ENCODE data around the gene GRM8.

The GRM8 gene

GRCh38 chr7:126529254-126529653 lies 723.5 kb downstream of the GRM8 start:
- DNase-seq (ENCODE audit: low read depth, low spot score) = no peak

DNA sequence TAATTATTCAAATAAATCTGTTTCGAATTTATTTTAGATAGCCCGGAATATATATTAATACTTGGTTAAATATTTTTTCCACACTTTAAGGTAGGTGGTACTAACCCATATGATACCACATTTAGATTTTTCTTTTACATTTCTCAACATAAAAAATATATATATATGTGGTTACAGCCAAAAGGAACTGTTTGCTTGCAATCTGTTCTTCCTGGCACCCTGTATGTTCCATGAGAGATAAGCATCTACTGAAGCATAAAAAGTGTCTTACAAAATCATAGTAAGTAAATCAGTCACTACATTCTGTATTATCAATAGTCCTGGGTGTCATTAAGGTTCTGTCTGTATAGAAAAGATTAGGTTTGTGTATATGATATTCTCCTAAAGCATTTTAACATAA lies 726.8 kb downstream of the GRM8 start:
- DNase-seq (ENCODE audit: low read depth, low spot score) = no peak

GRCh38 chr7:126524967-126525366 lies 727.8 kb downstream of the GRM8 start:
- no peak for DNase-seq (ENCODE audit: low read depth, low spot score)

GRCh38 chr7:126511046-126511445 lies 741.7 kb downstream of the GRM8 start:
- no peak for DNase-seq (ENCODE audit: low read depth, low spot score)

DNA sequence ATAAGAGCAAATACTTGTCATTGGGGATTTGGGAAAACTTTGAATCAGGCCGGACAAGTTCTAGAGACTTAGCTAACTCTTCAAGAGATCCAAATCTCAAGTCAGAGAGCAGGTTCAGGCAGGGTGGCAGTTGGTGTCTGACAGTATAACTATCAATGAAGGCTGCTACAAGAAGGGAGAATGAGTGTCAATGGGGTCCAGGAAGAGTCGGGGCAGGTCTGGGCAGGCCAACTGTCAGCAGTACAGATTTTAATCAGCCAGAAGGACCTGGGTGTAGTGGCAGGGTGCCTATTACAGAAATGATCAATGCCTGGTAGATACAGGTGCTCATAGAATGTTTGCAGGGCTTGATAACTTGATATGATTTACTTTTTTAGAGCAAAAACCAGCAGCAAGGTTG lies 751.1 kb downstream of the GRM8 start:
- no peak for DNase-seq (ENCODE audit: low read depth, low spot score)

DNA sequence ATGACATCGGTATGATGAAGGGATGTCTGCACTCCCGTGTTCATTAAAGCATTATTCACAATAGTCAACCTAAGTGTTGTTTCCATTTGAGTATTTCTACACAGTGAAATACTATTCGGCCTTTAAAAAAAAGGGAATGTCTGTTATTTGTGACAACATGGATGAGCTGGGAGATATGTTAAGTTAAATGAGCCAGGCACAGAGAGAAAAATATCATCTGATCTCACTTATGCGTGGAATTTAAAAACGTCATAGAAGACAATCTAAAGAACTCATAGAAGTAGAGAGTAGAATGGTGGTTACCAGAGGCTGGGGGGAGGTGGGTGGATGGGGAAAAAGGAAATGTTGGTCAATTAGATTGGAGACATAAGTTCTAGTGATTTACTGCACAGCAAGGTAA lies 753.3 kb downstream of the GRM8 start:
- DNase-seq (ENCODE audit: low read depth, low spot score) = no peak

DNA sequence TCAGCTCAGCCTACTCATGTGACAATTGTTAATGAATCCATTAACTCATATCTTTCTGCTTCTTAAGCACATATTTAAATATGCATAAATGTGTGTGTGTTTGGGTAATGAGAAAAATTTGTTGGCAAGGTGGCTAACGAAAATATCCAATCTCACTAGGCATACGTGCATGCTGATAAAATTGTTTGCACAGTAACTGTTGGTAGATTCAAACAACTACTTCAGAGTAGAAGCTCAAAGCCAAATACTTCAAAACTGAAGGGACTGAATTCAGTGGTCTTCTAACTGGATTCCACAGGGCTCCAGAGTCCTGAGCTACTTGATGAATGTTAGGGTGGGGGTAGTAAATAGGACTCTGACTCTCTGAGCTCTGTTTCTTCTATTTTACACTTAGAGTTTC lies 757.0 kb downstream of the GRM8 start:
- no peak for DNase-seq (ENCODE audit: low read depth, low spot score)

- DNase-seq (ENCODE audit: low read depth, low spot score) = no peak
Measured at GRCh38 chr7:126495001-126495400, 757.7 kb downstream of the GRM8 start.

GRCh38 chr7:126493801-126494200 lies 758.9 kb downstream of the GRM8 start:
- DNase-seq (ENCODE audit: low read depth, low spot score) = no peak

- no peak for DNase-seq (ENCODE audit: low read depth, low spot score)
Measured at GRCh38 chr7:126489874-126490273, 762.9 kb downstream of the GRM8 start.

GRCh38 chr7:126487728-126488442 lies 764.9 kb downstream of the GRM8 start:
- no peak for DNase-seq (ENCODE audit: low read depth, low spot score)

DNA sequence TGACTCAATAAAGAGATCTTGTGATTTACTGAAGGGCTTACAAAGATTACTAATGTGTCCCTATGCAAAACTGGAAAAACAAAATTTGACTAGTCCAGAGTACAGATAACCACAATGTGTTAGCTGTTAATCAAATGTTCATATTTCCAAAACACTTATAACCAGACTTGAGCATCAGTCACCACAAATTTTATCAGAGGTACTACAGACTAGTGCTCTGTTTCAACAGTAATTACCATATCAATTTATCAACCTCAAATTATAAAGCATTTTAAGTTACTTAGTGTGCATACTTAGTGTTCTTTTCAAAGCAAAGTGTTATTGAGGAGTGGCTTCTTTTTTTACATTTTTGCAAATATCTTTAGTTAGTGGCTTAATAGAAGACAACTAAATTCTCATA lies 765.9 kb downstream of the GRM8 start:
- DNase-seq (ENCODE audit: low read depth, low spot score) = no peak

DNA sequence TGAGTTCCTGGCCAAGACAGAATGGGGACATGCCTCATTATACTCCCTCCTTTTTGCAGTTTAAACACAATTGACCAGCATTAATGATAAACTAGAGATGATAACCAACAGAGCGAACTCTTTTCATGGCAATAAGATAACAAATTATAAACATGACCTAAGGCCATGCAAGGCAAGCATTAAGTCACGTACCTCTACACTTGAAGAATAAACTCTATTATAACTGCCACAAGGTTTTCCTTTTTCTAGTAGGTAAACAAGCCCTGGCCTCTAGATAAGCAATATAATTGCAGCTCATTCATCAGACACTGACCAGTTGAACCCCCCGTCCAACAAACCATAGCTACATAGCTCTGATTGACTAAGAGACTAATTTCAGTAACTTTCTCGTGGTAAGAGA lies 767.0 kb downstream of the GRM8 start:
- no peak for DNase-seq (ENCODE audit: low read depth, low spot score)

DNA sequence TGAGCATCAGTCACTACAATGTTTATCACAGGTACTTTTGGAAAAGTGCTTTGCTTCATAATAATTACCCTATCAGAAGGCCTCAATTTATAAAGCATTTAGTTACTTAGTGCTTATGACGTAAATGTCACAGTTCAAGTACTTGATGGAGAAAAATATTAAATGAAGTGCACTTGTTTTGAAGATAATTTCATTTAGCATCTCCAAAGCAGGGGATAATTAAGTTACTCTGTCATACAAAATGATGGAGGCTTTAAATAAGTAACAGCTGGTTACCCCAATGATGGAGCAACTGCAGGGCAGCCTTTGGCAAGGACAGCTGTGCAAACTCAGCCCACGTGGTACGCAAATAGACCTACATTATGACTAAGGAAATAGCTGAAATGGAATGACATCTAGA lies 768.8 kb downstream of the GRM8 start:
- no peak for DNase-seq (ENCODE audit: low read depth, low spot score)

- no peak for DNase-seq (ENCODE audit: low read depth, low spot score)
Measured at GRCh38 chr7:126472825-126473224, 779.9 kb downstream of the GRM8 start.

- DNase-seq (ENCODE audit: low read depth, low spot score) = no peak
Measured at GRCh38 chr7:126462405-126462804, 790.3 kb downstream of the GRM8 start.

- no peak for DNase-seq (ENCODE audit: low read depth, low spot score)
Measured at GRCh38 chr7:126460664-126461063, 792.1 kb downstream of the GRM8 start.

DNA sequence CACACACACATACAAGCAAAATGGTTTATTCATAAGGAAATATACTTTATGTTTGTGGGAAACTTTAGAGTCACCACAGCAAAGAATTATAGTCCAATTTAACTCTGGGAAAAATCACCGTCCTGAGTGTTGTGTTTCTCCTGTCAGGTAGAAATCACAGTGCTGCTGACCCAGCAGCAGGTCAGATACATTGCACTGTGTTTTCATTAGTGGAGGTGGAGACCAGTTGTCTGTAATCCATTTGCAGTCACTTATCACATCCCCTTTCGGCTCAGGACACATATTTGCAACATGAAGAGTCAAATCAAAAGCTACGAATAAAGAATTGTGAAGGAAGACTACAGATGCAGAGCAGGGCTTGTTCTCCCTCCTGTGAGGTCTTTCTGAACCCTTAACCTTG lies 799.6 kb downstream of the GRM8 start:
- no peak for DNase-seq (ENCODE audit: low read depth, low spot score)

GRCh38 chr7:126450269-126450671 lies 802.5 kb downstream of the GRM8 start:
- DNase-seq (ENCODE audit: low read depth, low spot score) = no peak

GRCh38 chr7:126449611-126450268 lies 803.0 kb downstream of the GRM8 start:
- no peak for DNase-seq (ENCODE audit: low read depth, low spot score)

DNA sequence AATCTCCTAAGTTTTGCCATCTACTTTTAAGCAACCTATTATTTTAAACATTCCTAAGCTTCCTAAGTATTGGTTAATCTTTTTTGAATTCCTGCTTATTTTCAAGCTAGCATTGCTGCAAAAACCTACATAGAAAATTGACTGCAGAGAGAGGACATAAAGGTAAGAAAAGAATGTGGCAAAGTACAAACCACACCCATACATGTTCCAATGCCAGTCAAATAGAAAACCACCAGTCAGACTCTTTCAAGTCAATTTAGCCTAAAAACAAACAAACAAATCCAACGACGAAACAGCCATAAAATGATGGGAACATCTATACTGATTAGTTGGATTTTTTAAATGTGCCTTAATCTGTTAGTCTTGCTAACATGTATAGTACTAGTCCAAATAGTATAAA lies 804.8 kb downstream of the GRM8 start:
- DNase-seq (ENCODE audit: low read depth, low spot score) = no peak

- no peak for DNase-seq (ENCODE audit: low read depth, low spot score)
Measured at GRCh38 chr7:126445991-126446390, 806.8 kb downstream of the GRM8 start.

DNA sequence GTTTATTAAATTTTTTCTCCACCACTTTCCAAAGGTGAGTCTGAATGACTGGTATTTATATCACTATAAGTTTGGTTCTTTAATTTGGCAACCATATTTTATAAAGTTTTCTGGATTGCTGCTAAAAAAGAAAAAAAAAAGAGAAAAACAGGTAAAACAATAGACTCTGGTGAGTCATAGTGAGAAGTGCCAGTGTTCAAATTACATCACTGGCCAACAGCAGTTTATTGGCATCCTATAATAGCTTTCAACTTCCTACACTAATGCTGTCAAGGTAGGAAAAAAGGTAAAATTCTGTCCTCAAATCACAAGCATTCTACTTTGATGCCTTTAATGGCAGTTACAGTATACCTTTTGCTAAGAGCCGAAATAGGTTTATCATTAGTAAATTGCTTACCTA lies 808.8 kb downstream of the GRM8 start:
- DNase-seq (ENCODE audit: low read depth, low spot score) = no peak

DNA sequence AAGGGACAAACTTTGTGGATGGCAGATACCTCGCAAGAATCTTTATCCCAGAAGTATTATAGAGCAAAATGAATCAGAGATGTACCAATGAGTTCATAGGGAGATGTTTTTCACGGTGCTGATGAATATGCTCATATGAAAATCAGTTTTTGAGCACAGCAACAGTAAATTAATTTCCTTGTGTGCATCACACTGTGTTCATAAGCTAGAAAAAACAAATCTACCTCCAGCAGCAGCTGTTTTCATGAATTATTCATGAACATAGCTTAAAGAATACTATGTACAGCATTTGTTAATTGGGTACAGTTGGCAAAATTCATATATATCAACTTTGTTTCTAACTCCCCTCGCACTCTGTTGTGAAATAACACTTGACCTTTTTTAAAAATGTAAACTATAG lies 809.8 kb downstream of the GRM8 start:
- DNase-seq (ENCODE audit: low read depth, low spot score) = no peak

Data from activated naive CD8-positive, alpha-beta T cell treated with anti-CD3 and anti-CD28 coated beads, Interleukin-2, amount 50 U/mL, for 16 hours (primary cell).